GM12865 (cell line): ENCODE results near the gene GAN.

ENCODE experiments used
- DNase-seq: peaks from one replicate; pipeline ENCODE4 v3.0.0; 2010; ENCODE audit warnings: low read depth
- H3K4me3 ChIP-seq: 2 replicates; pipeline ENCODE4 v1.5.1; 2011; ENCODE audit warnings: mild to moderate bottlenecking, low read depth, low read length, control low read depth
- TF ChIP-seq, protein P1 (sequence below): IDR thresholded peaks from 2 replicates; pipeline ENCODE4 v1.5.1; 2011; ENCODE audit warnings: low read length, control low read depth, low read depth, inconsistent platforms; ENCODE audit not compliant: insufficient read depth; ENCODE audit errors: missing control alignments

GAN gene

DNA sequence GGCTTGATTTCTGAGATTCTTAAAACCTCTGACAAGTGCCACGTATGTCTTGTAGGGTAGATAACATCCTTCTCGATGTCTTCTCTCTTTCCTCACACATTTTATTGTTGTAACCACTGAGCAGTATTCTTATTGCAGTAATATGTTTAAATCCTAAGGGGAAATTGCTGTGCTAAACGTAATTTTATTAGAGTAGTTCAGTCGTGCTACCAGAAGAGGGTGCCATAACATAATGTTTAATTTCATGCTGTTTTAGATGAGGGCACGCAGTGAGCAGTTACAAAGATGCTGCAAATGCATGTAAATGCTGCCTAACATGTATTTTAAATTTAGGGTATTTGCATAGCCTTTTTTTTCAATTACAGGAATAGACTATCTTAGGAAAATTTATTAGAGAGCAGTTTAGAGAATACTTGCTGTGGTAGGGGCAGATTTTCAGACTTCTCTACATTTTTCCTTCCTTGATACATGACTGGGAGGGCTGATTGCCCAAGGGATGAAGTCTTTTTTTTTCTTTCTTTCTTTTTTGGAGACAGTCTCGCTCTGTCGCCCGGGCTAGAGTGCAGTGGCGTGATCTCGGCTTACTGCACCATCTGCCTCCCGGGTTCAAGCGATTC, 51.7 kb downstream of the GAN start:
- no peak overlapping the region for H3K4me3 ChIP-seq
- TF ChIP-seq, protein P1, sequence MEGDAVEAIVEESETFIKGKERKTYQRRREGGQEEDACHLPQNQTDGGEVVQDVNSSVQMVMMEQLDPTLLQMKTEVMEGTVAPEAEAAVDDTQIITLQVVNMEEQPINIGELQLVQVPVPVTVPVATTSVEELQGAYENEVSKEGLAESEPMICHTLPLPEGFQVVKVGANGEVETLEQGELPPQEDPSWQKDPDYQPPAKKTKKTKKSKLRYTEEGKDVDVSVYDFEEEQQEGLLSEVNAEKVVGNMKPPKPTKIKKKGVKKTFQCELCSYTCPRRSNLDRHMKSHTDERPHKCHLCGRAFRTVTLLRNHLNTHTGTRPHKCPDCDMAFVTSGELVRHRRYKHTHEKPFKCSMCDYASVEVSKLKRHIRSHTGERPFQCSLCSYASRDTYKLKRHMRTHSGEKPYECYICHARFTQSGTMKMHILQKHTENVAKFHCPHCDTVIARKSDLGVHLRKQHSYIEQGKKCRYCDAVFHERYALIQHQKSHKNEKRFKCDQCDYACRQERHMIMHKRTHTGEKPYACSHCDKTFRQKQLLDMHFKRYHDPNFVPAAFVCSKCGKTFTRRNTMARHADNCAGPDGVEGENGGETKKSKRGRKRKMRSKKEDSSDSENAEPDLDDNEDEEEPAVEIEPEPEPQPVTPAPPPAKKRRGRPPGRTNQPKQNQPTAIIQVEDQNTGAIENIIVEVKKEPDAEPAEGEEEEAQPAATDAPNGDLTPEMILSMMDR, result peak; percentile 49
- DNase-seq, result peak; percentile 70

DNA sequence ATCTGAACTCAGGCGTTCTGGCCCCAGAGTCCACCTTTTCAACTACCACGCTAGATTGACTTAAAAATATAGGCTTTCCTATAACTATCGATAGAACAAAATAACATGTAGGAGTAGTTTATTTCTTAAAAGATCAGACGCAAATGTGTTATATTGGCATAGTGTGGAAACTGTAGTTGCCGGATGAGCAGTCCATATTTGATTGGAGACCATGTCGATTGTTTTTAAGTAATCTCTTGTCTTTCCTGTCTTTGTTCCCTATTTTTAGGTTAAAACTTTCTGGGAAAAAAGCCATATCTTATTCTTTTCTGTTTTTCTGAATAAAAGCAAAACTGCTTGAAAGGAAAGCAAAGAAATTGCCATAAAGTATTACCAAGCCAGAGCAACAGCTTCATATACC, 53.1 kb downstream of the GAN start:
- H3K4me3 ChIP-seq, result no peak overlapping the region
- DNase-seq, result no peak
- TF ChIP-seq, protein P1, result no peak

DNA sequence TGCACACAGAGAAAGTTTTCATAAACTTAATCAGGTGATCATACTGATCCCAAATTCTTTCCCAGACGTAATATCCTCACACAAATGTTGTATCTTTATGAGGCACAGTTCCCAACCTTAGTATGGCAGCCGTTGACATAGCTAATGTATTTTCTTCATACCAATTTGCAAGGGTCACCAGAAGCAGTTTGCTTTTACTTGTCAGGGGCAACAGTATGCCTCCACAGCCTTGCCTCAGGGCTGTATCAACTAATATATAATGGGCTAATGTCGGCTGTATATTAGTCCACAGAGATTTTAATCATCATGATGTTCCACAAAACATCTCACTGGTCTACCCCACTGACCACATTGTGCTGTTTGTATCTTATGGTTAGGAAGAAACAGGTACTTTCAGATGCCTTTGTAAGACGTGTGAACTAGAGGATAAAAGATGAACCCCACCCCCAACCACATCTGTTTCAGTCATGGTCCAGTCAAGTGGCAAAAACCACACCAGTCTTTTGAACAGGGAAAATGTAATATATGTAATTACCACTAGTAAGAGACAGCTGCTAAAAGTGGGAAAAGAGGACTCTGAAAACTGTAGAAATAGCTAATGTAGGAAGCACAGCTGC, 55.2 kb downstream of the GAN start:
- H3K4me3 ChIP-seq, result no peak overlapping the region
- peak; percentile 54 for DNase-seq
- TF ChIP-seq, protein P1, result no peak

DNA sequence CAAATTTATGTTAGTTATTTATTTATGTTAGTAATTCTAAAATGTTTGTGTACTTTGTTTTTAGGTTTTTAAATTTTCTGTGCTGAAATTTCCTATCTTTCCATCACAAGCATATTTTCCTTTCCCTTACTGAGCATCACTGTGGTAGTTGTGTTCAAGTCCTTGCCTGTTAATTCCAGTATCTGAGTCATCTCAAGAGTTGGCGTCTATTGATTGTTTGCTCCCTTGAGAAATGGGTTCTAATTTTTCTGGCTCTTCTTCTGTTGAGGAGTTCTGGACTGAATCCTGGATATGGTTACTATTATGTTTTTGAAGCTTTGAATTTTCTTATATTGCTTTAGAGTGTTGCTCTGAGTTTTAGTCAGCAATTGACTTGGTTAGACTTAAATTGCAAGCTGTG, 56.3 kb downstream of the GAN start:
- DNase-seq, result no peak
- TF ChIP-seq, protein P1, result no peak
- no peak overlapping the region for H3K4me3 ChIP-seq

DNA sequence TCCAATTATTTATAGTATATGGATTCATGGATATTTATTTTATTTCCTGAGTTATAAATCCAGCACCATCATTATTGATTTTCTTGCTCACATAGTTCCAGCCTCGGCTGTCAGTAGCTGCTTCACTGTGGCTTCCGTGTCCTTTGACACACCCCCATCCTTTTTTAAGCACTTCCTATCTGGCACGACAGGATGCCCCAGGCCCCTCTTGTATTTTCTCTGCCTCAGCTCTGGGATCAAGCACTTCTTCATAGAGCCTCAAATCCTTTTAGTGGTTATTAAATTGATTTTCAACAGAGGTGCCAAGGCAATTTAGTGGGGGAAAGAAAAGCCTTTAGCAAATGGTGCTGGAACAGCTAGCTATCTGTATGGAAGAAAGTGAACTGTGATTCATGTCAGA, 59.8 kb downstream of the GAN start:
- DNase-seq, result no peak
- TF ChIP-seq, protein P1, result no peak
- no peak overlapping the region for H3K4me3 ChIP-seq

DNA sequence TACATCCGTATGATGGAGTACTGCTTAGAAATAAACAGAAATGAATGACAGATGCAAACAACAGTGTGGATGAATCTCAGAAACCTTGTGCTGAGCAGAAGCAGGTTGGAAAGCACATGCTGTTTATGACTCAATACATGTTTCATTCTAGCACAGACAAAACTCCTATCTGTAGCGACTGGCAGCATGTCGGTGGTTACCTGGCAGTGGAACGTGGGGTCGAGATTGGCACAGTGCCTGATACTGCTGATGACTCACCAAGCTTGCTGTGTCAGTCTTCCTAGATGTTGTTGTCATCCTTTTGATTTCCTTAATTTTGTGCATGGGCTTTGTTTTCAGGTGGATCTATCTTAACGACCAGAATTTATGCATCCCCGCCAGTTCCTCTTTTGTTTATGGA, 62.1 kb downstream of the GAN start:
- no peak overlapping the region for H3K4me3 ChIP-seq
- no peak for DNase-seq
- TF ChIP-seq, protein P1, result no peak

DNA sequence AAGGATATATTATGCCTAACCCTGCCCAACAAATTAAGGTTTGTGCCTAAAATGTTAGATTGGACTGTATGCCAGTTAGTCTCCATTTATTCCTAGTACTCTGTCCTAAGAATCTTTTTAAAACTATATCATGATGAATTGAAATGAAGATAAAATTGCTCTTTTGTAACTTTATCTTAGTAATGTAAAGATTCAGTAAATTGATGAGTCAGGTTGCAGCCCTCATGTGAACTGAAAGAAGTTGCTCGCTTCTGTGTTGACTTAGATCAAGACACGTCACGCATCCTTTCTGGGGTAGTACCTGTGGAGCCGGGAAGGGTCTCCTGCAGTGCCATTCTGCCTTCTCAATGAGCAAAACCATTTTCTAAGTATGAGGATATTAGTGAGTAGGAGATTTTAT, 63.3 kb downstream of the GAN start:
- H3K4me3 ChIP-seq, result no peak overlapping the region
- TF ChIP-seq, protein P1, result no peak
- no peak for DNase-seq
